H9 (cell line): Measurements from ENCODE around the gene FBXL2. TPM values are rescaled to one million over a fixed set of nuclear protein-coding genes. Genes with fewer than 3 reads are reported as not detected.

ENCODE experiments used
- DNase-seq: peaks from one replicate; pipeline ENCODE4 v3.0.0-alpha.2; 2017
- H2AFZ ChIP-seq: one replicate; pipeline ENCODE4 v1.6.1; 2013; ENCODE audit warnings: mild to moderate bottlenecking, low read length, control low read depth, moderate library complexity
- H2AK5ac ChIP-seq: 2 replicates; pipeline ENCODE4 v1.6.1; 2013; ENCODE audit warnings: low read length, control low read depth, mixed read lengths; ENCODE audit not compliant: insufficient read length
- H2BK120ac ChIP-seq: one replicate; pipeline ENCODE4 v1.6.1; 2013; ENCODE audit warnings: low read depth, mild to moderate bottlenecking, low read length, control low read depth, inconsistent platforms; ENCODE audit not compliant: poor library complexity, severe bottlenecking
- H2BK12ac ChIP-seq: 2 replicates; pipeline ENCODE4 v1.6.1; 2013; ENCODE audit warnings: low read length, control low read depth, mixed read lengths, low read depth; ENCODE audit not compliant: insufficient read length
- H2BK15ac ChIP-seq: 2 replicates; pipeline ENCODE4 v1.6.1; 2013; ENCODE audit warnings: low read depth, low read length, control low read depth
- H2BK20ac ChIP-seq: one replicate; pipeline ENCODE4 v1.6.1; 2013; ENCODE audit warnings: low read depth, mild to moderate bottlenecking, low read length, control low read depth, inconsistent platforms; ENCODE audit not compliant: poor library complexity, severe bottlenecking
- H2BK5ac ChIP-seq: 2 replicates; pipeline ENCODE4 v1.6.1; 2013; ENCODE audit warnings: low read length, control low read depth, mixed read lengths; ENCODE audit not compliant: insufficient read length
- H3K14ac ChIP-seq: 2 replicates; pipeline ENCODE4 v1.6.1; 2013; ENCODE audit warnings: low read length, control low read depth; ENCODE audit not compliant: insufficient read depth
- H3K18ac ChIP-seq: 2 replicates; pipeline ENCODE4 v1.6.1; 2013; ENCODE audit warnings: low read depth, mild to moderate bottlenecking, mixed read lengths, low read length, control low read depth; ENCODE audit not compliant: insufficient read length
- H3K23ac ChIP-seq: 2 replicates; pipeline ENCODE4 v1.6.1; 2013; ENCODE audit warnings: low read length, control low read depth, mixed read lengths, low read depth; ENCODE audit not compliant: insufficient read length
- H3K23me2 ChIP-seq: 2 replicates; pipeline ENCODE4 v1.6.1; 2013; ENCODE audit warnings: low read depth, mild to moderate bottlenecking, mixed read lengths, low read length, control low read depth; ENCODE audit not compliant: insufficient read length, poor library complexity, severe bottlenecking
- H3K27ac ChIP-seq: 2 replicates; pipeline ENCODE4 v1.5.1; 2013; ENCODE audit warnings: low read length, control low read depth, mixed read lengths, low read depth; ENCODE audit not compliant: insufficient read length
- H3K27me3 ChIP-seq: 2 replicates; pipeline ENCODE4 v1.6.1; 2013; ENCODE audit warnings: low read length, control low read depth, inconsistent platforms; ENCODE audit not compliant: insufficient read depth
- H3K4ac ChIP-seq: 2 replicates; pipeline ENCODE4 v1.6.1; 2013; ENCODE audit warnings: low read depth, mild to moderate bottlenecking, control low read depth, inconsistent platforms, low read length, moderate library complexity
- H3K4me1 ChIP-seq: 2 replicates; pipeline ENCODE4 v1.6.1; 2013; ENCODE audit warnings: low read length, control low read depth, inconsistent platforms; ENCODE audit not compliant: insufficient read depth
- H3K4me2 ChIP-seq: 2 replicates; pipeline ENCODE4 v1.6.1; 2013; ENCODE audit warnings: low read length, control low read depth, mixed read lengths; ENCODE audit not compliant: insufficient read length, insufficient read depth
- H3K56ac ChIP-seq: 2 replicates; pipeline ENCODE4 v1.6.1; 2013; ENCODE audit warnings: low read depth, mild to moderate bottlenecking, mixed read lengths, low read length, control low read depth; ENCODE audit not compliant: insufficient read length
- H3K79me1 ChIP-seq: 2 replicates; pipeline ENCODE4 v1.6.1; 2013; ENCODE audit warnings: low read depth, mild to moderate bottlenecking, moderate library complexity, low read length, control low read depth, inconsistent platforms; ENCODE audit not compliant: insufficient read depth, poor library complexity, severe bottlenecking
- H3K79me2 ChIP-seq: 2 replicates; pipeline ENCODE4 v1.6.1; 2013; ENCODE audit warnings: low read length, control low read depth, inconsistent platforms; ENCODE audit not compliant: insufficient read depth
- H3K9ac ChIP-seq: 2 replicates; pipeline ENCODE4 v1.6.1; 2013; ENCODE audit warnings: low read length, control low read depth, mixed read lengths; ENCODE audit not compliant: insufficient read length; ENCODE audit errors: extremely low read depth
- H3K9me3 ChIP-seq: one replicate; pipeline ENCODE4 v1.6.1; 2013; ENCODE audit warnings: low read depth, low read length, inconsistent platforms; ENCODE audit not compliant: control insufficient read depth
- H3T11ph ChIP-seq: one replicate; pipeline ENCODE4 v1.6.1; 2013; ENCODE audit warnings: mild to moderate bottlenecking, low read length, control low read depth, inconsistent platforms
- H4K20me1 ChIP-seq: one replicate; pipeline ENCODE4 v1.6.1; 2013; ENCODE audit not compliant: control insufficient read depth, insufficient read length, insufficient read depth
- H4K5ac ChIP-seq: 2 replicates; pipeline ENCODE4 v1.6.1; 2013; ENCODE audit warnings: low read depth, mild to moderate bottlenecking, mixed read lengths, low read length, control low read depth; ENCODE audit not compliant: insufficient read length
- H4K8ac ChIP-seq: replicated peaks from 2 replicates; pipeline ENCODE4 v1.6.1; 2013; ENCODE audit warnings: low read length, control low read depth, mixed read lengths, low read depth; ENCODE audit not compliant: insufficient read length
- H4K91ac ChIP-seq: 2 replicates; pipeline ENCODE4 v1.6.1; 2013; ENCODE audit warnings: low read depth, mild to moderate bottlenecking, moderate library complexity, mixed read lengths, low read length, control low read depth; ENCODE audit not compliant: insufficient read length
- H3K27ac Mint-ChIP-seq, 3 experiments: 2 replicates in 2 of 3; 3 replicates in 1 of 3; pipeline ENCODE4 v1.8.0; 2020 to 2021; ENCODE audit warnings: mixed read lengths in 3 of 3, mild to moderate bottlenecking in 1 of 3, moderate library complexity in 1 of 3
- H3K27me3 Mint-ChIP-seq: 2 replicates; pipeline ENCODE4 v1.8.0; 2021; ENCODE audit warnings: low read depth, mild to moderate bottlenecking, moderate library complexity, mixed read lengths
- H3K36me3 Mint-ChIP-seq, 3 experiments: 2 replicates in 2 of 3; 3 replicates in 1 of 3; pipeline ENCODE4 v1.8.0; 2020 to 2021; ENCODE audit warnings: low read depth in 3 of 3, mixed read lengths in 3 of 3; ENCODE audit not compliant: insufficient read depth in 1 of 3
- H3K4me1 Mint-ChIP-seq, 2 experiments: 2 replicates each; pipeline ENCODE4 v1.8.0; 2020; ENCODE audit warnings: mixed read lengths in 2 of 2
- H3K4me3 Mint-ChIP-seq, 2 experiments: 2 replicates in 1 of 2; 3 replicates in 1 of 2; pipeline ENCODE4 v1.8.0; 2020 to 2021; ENCODE audit warnings: mild to moderate bottlenecking in 2 of 2, mixed read lengths in 2 of 2, moderate library complexity in 1 of 2
- H3K9me3 Mint-ChIP-seq, 2 experiments: 2 replicates in 1 of 2; 3 replicates in 1 of 2; pipeline ENCODE4 v1.8.0; 2020; ENCODE audit warnings: mild to moderate bottlenecking in 2 of 2, mixed read lengths in 2 of 2, moderate library complexity in 1 of 2
- WGBS: extraction: QIAGEN DNeasy Blood & Tissue Kit; methylation state at CpG from one replicate; pipeline ENCODE4 v1.1.7; 2013; ENCODE audit warnings: missing lambda C conversion rate, low lambda C conversion rate, mixed read lengths; ENCODE audit not compliant: insufficient read length; ENCODE audit errors: extremely low coverage; 5-methylcytosine and 5-hydroxymethylcytosine counted together
- total RNA-seq: library from RNA; stranded (reverse); gene quantifications from 2 replicates; pipeline ENCODE4 v1.2.1, GENCODE V29; 2021
- TF ChIP-seq, protein P1 (sequence below): fragments of 200-600 bp; sonication (generic); conservative IDR thresholded peaks from 3 replicates; pipeline ENCODE4 v1.8.0; 2021; ENCODE audit warnings: antibody characterized with exemption, mild to moderate bottlenecking

Gene FBXL2
- total RNA-seq, 1 experiment from 2014 or later, result 2.7 TPM

GRCh38 chr3:33383951-33384350, 106.7 kb downstream of the FBXL2 start:
- no peak overlapping the region for H4K91ac ChIP-seq
- H3K79me2 ChIP-seq, result no peaks in the 10 kb centered on the region
- no peak overlapping the region for H3K27ac ChIP-seq
- H3K9ac ChIP-seq, result no peak overlapping the region
- no peaks in the 10 kb centered on the region for H3K27me3 Mint-ChIP-seq
- no peak overlapping the region for H2BK120ac ChIP-seq
- H2BK15ac ChIP-seq, result no peak overlapping the region
- no peak overlapping the region for H2BK5ac ChIP-seq
- no peak overlapping the region for H2AK5ac ChIP-seq
- no peak for DNase-seq
- no peaks in the 10 kb centered on the region for H3K27me3 ChIP-seq
- no peak overlapping the region for H3K56ac ChIP-seq
- no peaks in the 10 kb centered on the region for H3K9me3 Mint-ChIP-seq
- no peak overlapping the region for H3K4me2 ChIP-seq
- H4K5ac ChIP-seq, result no peak overlapping the region
- H3K14ac ChIP-seq, result no peak overlapping the region
- peak overlapping the region in 2 of 3 experiments; percentile 64 to 72; a peak in 2 of 7 replicates for H3K27ac Mint-ChIP-seq
- no peak overlapping the region for H3K4me3 Mint-ChIP-seq
- no peak overlapping the region for H2AFZ ChIP-seq
- H2BK20ac ChIP-seq, result no peak overlapping the region
- H4K8ac ChIP-seq, result no peak overlapping the region
- no peaks in the 10 kb centered on the region for H3K79me1 ChIP-seq
- no peak overlapping the region for H3K23ac ChIP-seq
- H4K20me1 ChIP-seq, result no peaks in the 10 kb centered on the region
- H3K18ac ChIP-seq, result no peak overlapping the region
- no peak overlapping the region for H2BK12ac ChIP-seq
- peaks cover 4 to 39% (median 30%) of the 10 kb centered on the region in 3 experiments; a peak in 6 of 7 replicates for H3K36me3 Mint-ChIP-seq
- no peaks in the 10 kb centered on the region for H3K4me1 Mint-ChIP-seq
- no peak overlapping the region for H3T11ph ChIP-seq
- H3K4ac ChIP-seq, result no peak overlapping the region
- no peaks in the 10 kb centered on the region for H3K23me2 ChIP-seq
- TF ChIP-seq, protein P1, sequence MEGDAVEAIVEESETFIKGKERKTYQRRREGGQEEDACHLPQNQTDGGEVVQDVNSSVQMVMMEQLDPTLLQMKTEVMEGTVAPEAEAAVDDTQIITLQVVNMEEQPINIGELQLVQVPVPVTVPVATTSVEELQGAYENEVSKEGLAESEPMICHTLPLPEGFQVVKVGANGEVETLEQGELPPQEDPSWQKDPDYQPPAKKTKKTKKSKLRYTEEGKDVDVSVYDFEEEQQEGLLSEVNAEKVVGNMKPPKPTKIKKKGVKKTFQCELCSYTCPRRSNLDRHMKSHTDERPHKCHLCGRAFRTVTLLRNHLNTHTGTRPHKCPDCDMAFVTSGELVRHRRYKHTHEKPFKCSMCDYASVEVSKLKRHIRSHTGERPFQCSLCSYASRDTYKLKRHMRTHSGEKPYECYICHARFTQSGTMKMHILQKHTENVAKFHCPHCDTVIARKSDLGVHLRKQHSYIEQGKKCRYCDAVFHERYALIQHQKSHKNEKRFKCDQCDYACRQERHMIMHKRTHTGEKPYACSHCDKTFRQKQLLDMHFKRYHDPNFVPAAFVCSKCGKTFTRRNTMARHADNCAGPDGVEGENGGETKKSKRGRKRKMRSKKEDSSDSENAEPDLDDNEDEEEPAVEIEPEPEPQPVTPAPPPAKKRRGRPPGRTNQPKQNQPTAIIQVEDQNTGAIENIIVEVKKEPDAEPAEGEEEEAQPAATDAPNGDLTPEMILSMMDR, result no peak
- no peaks in the 10 kb centered on the region for H3K9me3 ChIP-seq
- WGBS, result no CpG with 5 or more reads among the region's 12 CpGs
- H3K4me1 ChIP-seq, result no peaks in the 10 kb centered on the region
